Activated T-helper 1 cell treated with anti-CD3 and anti-CD28 coated beads, Interleukin-12 subunit alpha, Interleukin-12 subunit beta, Interleukin-2, Interleukin-4 antibody, amounts not matched to agents 30 ng/mL and 10 ng/mL and 1 ng/mL, durations not matched to agents 14 hours and 24 hours and 36 hours (primary cell): ENCODE data around the gene NEURL2. TPM values are rescaled to one million over a fixed set of nuclear protein-coding genes. Genes with fewer than 3 reads are reported as not detected.
A peak's percentile ranks its signal among the peaks of the same experiment; 100 is the strongest.

ENCODE experiments used
- DNase-seq: peaks from one replicate; pipeline ENCODE4 v3.0.0; 2021; ENCODE audit warnings: low spot score
- H3K27ac Mint-ChIP-seq: one replicate; pipeline ENCODE4 v1.8.0; 2021; ENCODE audit warnings: mild to moderate bottlenecking, mixed read lengths
- H3K27me3 Mint-ChIP-seq: one replicate; pipeline ENCODE4 v1.8.0; 2022; ENCODE audit warnings: mild to moderate bottlenecking, moderate library complexity, mixed read lengths; ENCODE audit not compliant: insufficient read depth
- H3K36me3 Mint-ChIP-seq: one replicate; pipeline ENCODE4 v1.8.0; 2021; ENCODE audit warnings: low read depth, mixed read lengths
- H3K4me1 Mint-ChIP-seq: one replicate; pipeline ENCODE4 v1.8.0; 2021; ENCODE audit warnings: low read depth, mixed read lengths
- H3K4me3 Mint-ChIP-seq: one replicate; pipeline ENCODE4 v1.8.0; 2021; ENCODE audit warnings: mild to moderate bottlenecking, moderate library complexity, mixed read lengths
- H3K9me3 Mint-ChIP-seq: one replicate; pipeline ENCODE4 v1.8.0; 2021; ENCODE audit warnings: mixed read lengths
- intact Hi-C: fragments of 100-400 bp; cut with micrococcal nuclease; formaldehyde crosslinking; loops from one replicate; pipeline ENCODE4 v1.15.1; 2024
- total RNA-seq: library from RNA; stranded (reverse); gene quantifications from 2 replicates; pipeline ENCODE4 v1.2.3, GENCODE V29; 2022

The NEURL2 gene
- total RNA-seq, 1 donor from 2014 or later, result 1.9 TPM

- H3K36me3 Mint-ChIP-seq, result no peaks in the 10 kb centered on the region
- no peak for DNase-seq
- peaks cover 14% of the 10 kb centered on the region for H3K4me1 Mint-ChIP-seq
- H3K27me3 Mint-ChIP-seq, result peaks cover 18% of the 10 kb centered on the region
- intact Hi-C loops, result no loop called here
- no peak overlapping the region for H3K27ac Mint-ChIP-seq
- H3K9me3 Mint-ChIP-seq, result no peaks in the 10 kb centered on the region
- peak overlapping the region; percentile 22 for H3K4me3 Mint-ChIP-seq
Measured at GRCh38 chr20:45913116-45913515, 22.1 kb upstream of the NEURL2 start.

- Mint-ChIP-seq H3K9me3 (no peaks in the 10 kb centered on the region), H3K27me3 (peaks cover 18% of the 10 kb centered on the region), H3K4me1 (peaks cover 14% of the 10 kb centered on the region), H3K36me3 (no peaks in the 10 kb centered on the region), H3K4me3 (peak overlapping the region; percentile 30), H3K27ac (no peak overlapping the region)
- intact Hi-C loops, result no loop called here
- no peak for DNase-seq
Measured at GRCh38 chr20:45912344-45912682, 21.3 kb upstream of the NEURL2 start.

GRCh38 chr20:45911486-45912343 lies 20.7 kb upstream of the NEURL2 start, which contains the start of gene PLTP:
PLTP (minus strand) TSS chr20:45912155; CDS start chr20:45911452, 703 bp downstream.
- Mint-ChIP-seq H3K9me3 (no peaks in the 10 kb centered on the region), H3K4me1 (peaks cover 14% of the 10 kb centered on the region), H3K4me3 (peak within 1 kb of the TSS; percentile 47), H3K27ac (peak within 1 kb of the TSS; percentile 33), H3K27me3 (peaks cover 18% of the 10 kb centered on the region), H3K36me3 (no peaks in the 10 kb centered on the region)
- intact Hi-C loops, result loop anchor here (1.0 kb wide), 3 partner anchors 24 to 30 kb away; partner anchors contain the start of gene ZSWIM1
- peak; percentile 14 for DNase-seq

GRCh38 chr20:45910670-45911485 lies 19.9 kb upstream of the NEURL2 start:
- H3K9me3 Mint-ChIP-seq, result no peaks in the 10 kb centered on the region
- no peaks in the 10 kb centered on the region for H3K36me3 Mint-ChIP-seq
- H3K27me3 Mint-ChIP-seq, result peaks cover 14% of the 10 kb centered on the region
- H3K27ac Mint-ChIP-seq, result peak overlapping the region; percentile 33
- intact Hi-C loops, result loop anchor here (1.0 kb wide), 6 partner anchors 20 to 61 kb away; partner anchors contain the start of genes ACOT8, CTSA, NEURL2 and ZNF335
- H3K4me1 Mint-ChIP-seq, result peaks cover 14% of the 10 kb centered on the region
- peak; percentile 81 for DNase-seq
- H3K4me3 Mint-ChIP-seq, result peak overlapping the region; percentile 45

- DNase-seq, result no peak
- Mint-ChIP-seq H3K27me3 (peaks cover 13% of the 10 kb centered on the region), H3K4me3 (peak overlapping the region; percentile 45), H3K27ac (no peak overlapping the region), H3K4me1 (peaks cover 14% of the 10 kb centered on the region), H3K9me3 (no peaks in the 10 kb centered on the region), H3K36me3 (no peaks in the 10 kb centered on the region)
- intact Hi-C loops, result loop anchor here (1.0 kb wide), 3 partner anchors 19 to 62 kb away; partner anchors contain the start of genes ACOT8, CTSA, NEURL2 and ZNF335
Measured at GRCh38 chr20:45909817-45910669, 19.0 kb upstream of the NEURL2 start.

GRCh38 chr20:45909336-45909808 lies 18.4 kb upstream of the NEURL2 start:
- DNase-seq, result no peak
- H3K27ac Mint-ChIP-seq, result no peak overlapping the region
- H3K9me3 Mint-ChIP-seq, result no peaks in the 10 kb centered on the region
- peaks cover 13% of the 10 kb centered on the region for H3K27me3 Mint-ChIP-seq
- no peaks in the 10 kb centered on the region for H3K36me3 Mint-ChIP-seq
- no peak overlapping the region for H3K4me3 Mint-ChIP-seq
- H3K4me1 Mint-ChIP-seq, result peaks cover 14% of the 10 kb centered on the region
- intact Hi-C loops, result no loop called here

- H3K27ac Mint-ChIP-seq, result no peak overlapping the region
- peaks cover 14% of the 10 kb centered on the region for H3K4me1 Mint-ChIP-seq
- intact Hi-C loops, result no loop called here
- no peaks in the 10 kb centered on the region for H3K9me3 Mint-ChIP-seq
- H3K27me3 Mint-ChIP-seq, result peaks cover 7% of the 10 kb centered on the region
- DNase-seq, result no peak
- no peak overlapping the region for H3K4me3 Mint-ChIP-seq
- no peaks in the 10 kb centered on the region for H3K36me3 Mint-ChIP-seq
Measured at GRCh38 chr20:45908084-45908483, 17.1 kb upstream of the NEURL2 start.

- H3K36me3 Mint-ChIP-seq, result no peaks in the 10 kb centered on the region
- intact Hi-C loops, result no loop called here
- peaks cover 5% of the 10 kb centered on the region for H3K27me3 Mint-ChIP-seq
- DNase-seq, result no peak
- H3K27ac Mint-ChIP-seq, result no peak overlapping the region
- peaks cover 12% of the 10 kb centered on the region for H3K4me1 Mint-ChIP-seq
- H3K4me3 Mint-ChIP-seq, result no peak overlapping the region
- H3K9me3 Mint-ChIP-seq, result no peaks in the 10 kb centered on the region
Measured at GRCh38 chr20:45907219-45907948, 16.4 kb upstream of the NEURL2 start.

GRCh38 chr20:45905505-45906079 lies 14.6 kb upstream of the NEURL2 start:
- Mint-ChIP-seq H3K4me3 (no peak overlapping the region), H3K36me3 (no peaks in the 10 kb centered on the region), H3K27me3 (no peaks in the 10 kb centered on the region), H3K27ac (no peak overlapping the region), H3K4me1 (peaks cover 2% of the 10 kb centered on the region), H3K9me3 (no peaks in the 10 kb centered on the region)
- DNase-seq, result no peak
- intact Hi-C loops, result no loop called here

GRCh38 chr20:45904583-45905504 lies 13.8 kb upstream of the NEURL2 start:
- intact Hi-C loops, result no loop called here
- Mint-ChIP-seq H3K9me3 (no peaks in the 10 kb centered on the region), H3K36me3 (no peaks in the 10 kb centered on the region), H3K4me1 (no peaks in the 10 kb centered on the region), H3K27me3 (no peaks in the 10 kb centered on the region), H3K27ac (no peak overlapping the region), H3K4me3 (no peak overlapping the region)
- DNase-seq, result no peak

- no peaks in the 10 kb centered on the region for H3K4me1 Mint-ChIP-seq
- H3K36me3 Mint-ChIP-seq, result no peaks in the 10 kb centered on the region
- no peak overlapping the region for H3K27ac Mint-ChIP-seq
- no peak for DNase-seq
- no peaks in the 10 kb centered on the region for H3K27me3 Mint-ChIP-seq
- intact Hi-C loops, result no loop called here
- H3K9me3 Mint-ChIP-seq, result no peaks in the 10 kb centered on the region
- no peak overlapping the region for H3K4me3 Mint-ChIP-seq
Measured at GRCh38 chr20:45902199-45902701, 11.2 kb upstream of the NEURL2 start.
